H1 (cell line): ENCODE data around the gene MEMO1.

Experiments used
- EZH2 ChIP-seq: fragments of 200-600 bp; sonication (generic); IDR thresholded peaks from 2 replicates; pipeline ENCODE4 v1.7.1; 2012; ENCODE audit warnings: low read depth, mild to moderate bottlenecking, moderate library complexity, low read length, inconsistent platforms; ENCODE audit not compliant: severe bottlenecking
- MAX ChIP-seq: IDR thresholded peaks from 2 replicates; pipeline ENCODE4 v1.6.1; 2012; ENCODE audit warnings: inconsistent platforms
- POLR2A ChIP-seq, 2 experiments: IDR thresholded peaks; 1 replicate in 1 of 2; 2 replicates in 1 of 2; pipeline ENCODE4 v1.6.1; 2011; ENCODE audit warnings: low read depth in 2 of 2, low read length in 2 of 2, mild to moderate bottlenecking in 2 of 2; ENCODE audit errors: control extremely low read depth in 1 of 2
- POLR2AphosphoS5 ChIP-seq: IDR thresholded peaks from 2 replicates; pipeline ENCODE4 v1.6.1; 2011; ENCODE audit warnings: low read depth, low read length
- RAD21 ChIP-seq, 2 experiments: IDR thresholded peaks in 1 of 2; conservative IDR thresholded peaks in 1 of 2; 2 replicates each; pipeline ENCODE4 v1.6.1; 2011; ENCODE audit warnings: low read depth in 2 of 2, low read length in 2 of 2, improper control_type of control experiment in 1 of 2, inconsistent platforms in 1 of 2, mild to moderate bottlenecking in 1 of 2, moderate library complexity in 1 of 2
- TCF12 ChIP-seq: IDR thresholded peaks from 2 replicates; pipeline ENCODE4 v1.6.1; 2011; ENCODE audit warnings: low read depth, mild to moderate bottlenecking, low read length
- ZNF274 ChIP-seq: IDR thresholded peaks from 2 replicates; pipeline ENCODE4 v1.7.0; 2012; ENCODE audit warnings: low read length, borderline replicate concordance; ENCODE audit errors: extremely low read depth
- TF ChIP-seq, protein P1 (sequence below), 3 experiments: IDR thresholded peaks; 1 replicate in 2 of 3; 2 replicates in 1 of 3; pipeline versions ENCODE4 v1.5.1 to v1.6.1; 2011; ENCODE audit warnings: low read length in 3 of 3, mild to moderate bottlenecking in 3 of 3, inconsistent platforms in 2 of 3, low read depth in 1 of 3, moderate library complexity in 1 of 3; ENCODE audit not compliant: insufficient read depth in 1 of 3; ENCODE audit errors: control extremely low read depth in 1 of 3
- TF ChIP-seq, protein P2 (sequence below): IDR thresholded peaks from 2 replicates; pipeline ENCODE4 v1.6.1; 2011; ENCODE audit warnings: low read length, improper control_type of control experiment

GRCh38 chr2:32060266-32060665 is 49.5 kb upstream of the MEMO1 start:
- TF ChIP-seq POLR2AphosphoS5 (no peak), POLR2A (IDR thresholded peaks at IDR 0.05; ENCODE audit: control extremely low read depth in 1 of 2, low read depth in 2 of 2, low read length in 2 of 2) (no peak), ZNF274 (no peak), TCF12 (no peak), RAD21 (IDR thresholded peaks at IDR 0.05 in 1 of 2, conservative IDR thresholded peaks at IDR 0.05 in 1 of 2; ENCODE audit: low read depth in 2 of 2, low read length in 2 of 2) (no peak), MAX (no peak), EZH2 (no peak)
- TF ChIP-seq, protein P1, sequence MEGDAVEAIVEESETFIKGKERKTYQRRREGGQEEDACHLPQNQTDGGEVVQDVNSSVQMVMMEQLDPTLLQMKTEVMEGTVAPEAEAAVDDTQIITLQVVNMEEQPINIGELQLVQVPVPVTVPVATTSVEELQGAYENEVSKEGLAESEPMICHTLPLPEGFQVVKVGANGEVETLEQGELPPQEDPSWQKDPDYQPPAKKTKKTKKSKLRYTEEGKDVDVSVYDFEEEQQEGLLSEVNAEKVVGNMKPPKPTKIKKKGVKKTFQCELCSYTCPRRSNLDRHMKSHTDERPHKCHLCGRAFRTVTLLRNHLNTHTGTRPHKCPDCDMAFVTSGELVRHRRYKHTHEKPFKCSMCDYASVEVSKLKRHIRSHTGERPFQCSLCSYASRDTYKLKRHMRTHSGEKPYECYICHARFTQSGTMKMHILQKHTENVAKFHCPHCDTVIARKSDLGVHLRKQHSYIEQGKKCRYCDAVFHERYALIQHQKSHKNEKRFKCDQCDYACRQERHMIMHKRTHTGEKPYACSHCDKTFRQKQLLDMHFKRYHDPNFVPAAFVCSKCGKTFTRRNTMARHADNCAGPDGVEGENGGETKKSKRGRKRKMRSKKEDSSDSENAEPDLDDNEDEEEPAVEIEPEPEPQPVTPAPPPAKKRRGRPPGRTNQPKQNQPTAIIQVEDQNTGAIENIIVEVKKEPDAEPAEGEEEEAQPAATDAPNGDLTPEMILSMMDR (IDR thresholded peaks at IDR 0.05; ENCODE audit: control extremely low read depth in 1 of 3, insufficient read depth in 1 of 3, low read depth in 1 of 3, low read length in 3 of 3), result no peak
- TF ChIP-seq, protein P2, sequence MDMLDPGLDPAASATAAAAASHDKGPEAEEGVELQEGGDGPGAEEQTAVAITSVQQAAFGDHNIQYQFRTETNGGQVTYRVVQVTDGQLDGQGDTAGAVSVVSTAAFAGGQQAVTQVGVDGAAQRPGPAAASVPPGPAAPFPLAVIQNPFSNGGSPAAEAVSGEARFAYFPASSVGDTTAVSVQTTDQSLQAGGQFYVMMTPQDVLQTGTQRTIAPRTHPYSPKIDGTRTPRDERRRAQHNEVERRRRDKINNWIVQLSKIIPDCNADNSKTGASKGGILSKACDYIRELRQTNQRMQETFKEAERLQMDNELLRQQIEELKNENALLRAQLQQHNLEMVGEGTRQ, result no peak
